ENCODE measurements around the gene HGD.
"Not testable (repeated sequence)": the region's sequence is repeated elsewhere in the genome, so short reads cannot be mapped to it uniquely, and the experiment has no call there.

Gene HGD, protein sequence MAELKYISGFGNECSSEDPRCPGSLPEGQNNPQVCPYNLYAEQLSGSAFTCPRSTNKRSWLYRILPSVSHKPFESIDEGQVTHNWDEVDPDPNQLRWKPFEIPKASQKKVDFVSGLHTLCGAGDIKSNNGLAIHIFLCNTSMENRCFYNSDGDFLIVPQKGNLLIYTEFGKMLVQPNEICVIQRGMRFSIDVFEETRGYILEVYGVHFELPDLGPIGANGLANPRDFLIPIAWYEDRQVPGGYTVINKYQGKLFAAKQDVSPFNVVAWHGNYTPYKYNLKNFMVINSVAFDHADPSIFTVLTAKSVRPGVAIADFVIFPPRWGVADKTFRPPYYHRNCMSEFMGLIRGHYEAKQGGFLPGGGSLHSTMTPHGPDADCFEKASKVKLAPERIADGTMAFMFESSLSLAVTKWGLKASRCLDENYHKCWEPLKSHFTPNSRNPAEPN

DNA sequence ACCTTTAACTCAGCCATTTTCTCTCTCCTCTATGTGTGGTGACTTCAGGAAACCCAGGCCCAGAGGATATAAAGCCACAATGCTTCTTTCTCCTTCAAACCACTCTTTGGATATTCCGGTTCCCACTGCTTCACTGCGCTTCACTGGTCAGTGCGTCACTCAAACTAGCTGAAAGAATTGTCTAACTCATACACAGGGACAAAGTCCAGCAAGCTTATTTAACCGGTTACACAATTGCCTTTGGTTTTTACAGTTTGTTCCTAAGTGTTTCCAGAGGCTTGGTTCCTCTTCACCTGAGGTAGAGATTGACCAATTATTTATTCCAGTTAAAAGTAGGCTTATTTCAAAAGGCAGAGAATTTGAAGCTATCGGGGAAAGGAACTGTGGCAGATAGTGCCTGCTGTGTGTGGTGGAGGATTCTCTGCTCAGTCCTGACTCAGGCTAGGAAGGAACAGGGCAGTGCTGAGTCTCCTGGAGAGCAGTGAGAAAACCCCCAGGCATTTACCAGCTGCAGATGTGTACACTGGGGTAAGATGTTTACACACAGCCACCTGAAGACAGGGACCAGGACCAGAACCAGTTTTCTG lies at the start of gene HGD:
HGD (minus strand) TSS at position 145 of the 587 bp plus-strand sequence; CDS start at position 17, 128 bp downstream.
- DNase-seq (ENCODE audit: low spot score), result peak; percentile 60

DNA sequence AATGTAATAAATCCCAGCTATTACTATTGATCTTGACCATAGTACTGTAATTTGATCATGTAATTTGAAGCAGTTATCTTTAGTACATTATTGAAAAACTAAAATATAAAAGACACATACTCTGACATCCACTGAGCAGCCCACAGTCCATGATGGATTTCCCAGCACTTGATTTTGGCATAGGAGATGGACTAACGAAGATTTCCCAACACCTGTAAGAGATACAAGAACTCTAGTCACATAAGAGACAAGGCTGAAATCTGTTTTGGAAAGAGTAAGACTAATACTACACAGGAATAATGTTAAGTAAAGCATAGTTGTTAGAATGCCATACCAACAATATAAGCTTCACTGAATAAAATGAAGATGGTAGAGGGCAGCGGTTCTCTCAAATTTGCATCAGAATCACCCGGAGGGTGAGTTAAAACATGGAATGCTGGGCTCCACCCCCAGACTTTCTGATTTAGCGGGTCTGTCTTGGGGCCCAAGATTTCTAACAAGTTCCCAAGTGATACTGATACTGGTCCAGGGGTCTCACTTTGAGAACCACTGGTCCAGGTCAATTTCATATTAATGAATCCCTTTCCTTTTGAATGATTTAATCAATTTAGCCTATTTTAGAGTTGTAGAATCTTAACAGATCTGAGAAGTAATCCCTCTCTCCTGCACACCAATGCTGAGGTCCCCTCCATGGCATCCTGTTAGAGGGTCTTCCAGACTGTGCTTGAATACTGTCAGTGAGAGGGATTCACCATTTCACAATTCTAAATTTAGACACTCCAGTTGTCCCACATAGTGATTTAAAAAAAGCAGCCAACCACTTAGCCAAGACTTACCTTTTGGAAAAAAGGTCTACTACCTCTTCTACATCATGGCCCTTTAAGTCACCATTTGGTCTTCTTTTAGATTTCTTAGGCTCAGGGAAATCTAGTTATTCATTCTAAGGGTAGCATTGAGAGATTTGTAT lies 48.8 kb upstream of the HGD start:
- no peak for DNase-seq (ENCODE audit: low spot score)

DNA sequence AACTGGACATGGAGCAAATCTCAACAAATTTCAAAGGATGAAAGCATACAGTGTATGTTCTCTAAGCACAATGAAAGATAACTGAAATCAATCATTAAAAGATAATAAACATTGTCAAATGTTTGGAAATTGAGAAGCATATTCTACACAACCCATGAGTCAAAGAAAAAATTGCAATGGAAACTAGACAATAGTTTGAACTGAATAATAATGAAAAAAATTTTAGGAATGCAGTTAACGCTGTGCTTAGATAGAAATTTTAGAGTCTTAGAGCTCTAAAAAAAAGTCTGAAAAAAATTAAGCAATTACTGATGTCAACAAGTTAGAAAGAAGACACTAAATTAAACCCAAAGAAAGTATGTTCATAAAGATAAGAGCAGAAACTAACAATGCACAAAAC lies 44.8 kb upstream of the HGD start:
- DNase-seq (ENCODE audit: low spot score), result no peak

DNA sequence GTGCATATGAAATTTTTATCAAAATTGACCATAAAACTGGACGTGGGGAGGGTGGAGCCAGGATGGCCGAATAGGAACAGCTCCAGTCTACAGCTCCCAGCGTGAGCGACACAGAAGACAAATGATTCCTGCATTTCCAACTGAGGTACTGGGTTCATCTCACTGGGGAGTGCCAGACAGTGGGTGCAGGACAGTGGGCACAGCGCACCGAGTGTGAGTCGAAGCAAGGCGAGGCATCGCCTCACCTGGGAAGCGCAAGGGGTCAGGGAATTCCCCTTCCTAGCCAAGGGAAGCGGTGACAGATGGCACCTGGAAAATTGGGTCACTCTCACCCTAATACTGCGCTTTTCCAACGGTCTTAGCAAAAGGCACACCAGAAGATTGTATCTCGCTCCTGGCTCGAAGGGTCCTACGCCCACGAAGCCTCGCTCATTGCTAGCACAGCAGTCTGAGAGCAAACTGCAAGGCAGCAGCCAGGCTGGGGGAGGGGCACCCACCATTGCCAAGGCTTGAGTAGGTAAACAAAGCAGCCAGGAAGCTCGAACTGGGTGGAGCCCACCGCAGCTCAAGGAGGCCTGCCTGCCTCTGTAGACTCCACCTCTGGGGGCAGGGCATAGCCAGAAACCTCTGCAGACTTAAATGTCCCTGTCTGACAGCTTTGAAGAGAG lies 37.3 kb upstream of the HGD start:
- DNase-seq (ENCODE audit: low spot score), result not testable (repeated sequence)

DNA sequence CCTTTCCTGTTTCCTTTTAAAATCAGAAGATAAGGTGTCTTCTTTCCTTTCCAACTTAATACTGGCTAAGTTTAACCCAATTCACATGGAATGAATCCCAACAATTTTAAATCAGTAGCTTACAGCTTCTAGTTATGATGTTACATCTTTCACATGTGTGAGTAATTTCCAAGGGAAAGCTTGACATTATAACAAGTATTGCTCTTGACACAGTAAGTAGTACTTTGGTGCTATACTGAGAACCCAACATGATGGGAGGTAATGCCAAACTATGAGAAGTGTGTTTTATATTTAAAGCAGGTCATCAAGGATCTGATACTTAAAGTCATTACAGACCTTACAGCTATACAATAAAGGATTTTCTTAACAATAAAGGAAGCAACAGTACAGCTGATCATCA lies 31.2 kb upstream of the HGD start:
- DNase-seq (ENCODE audit: low spot score), result no peak

DNA sequence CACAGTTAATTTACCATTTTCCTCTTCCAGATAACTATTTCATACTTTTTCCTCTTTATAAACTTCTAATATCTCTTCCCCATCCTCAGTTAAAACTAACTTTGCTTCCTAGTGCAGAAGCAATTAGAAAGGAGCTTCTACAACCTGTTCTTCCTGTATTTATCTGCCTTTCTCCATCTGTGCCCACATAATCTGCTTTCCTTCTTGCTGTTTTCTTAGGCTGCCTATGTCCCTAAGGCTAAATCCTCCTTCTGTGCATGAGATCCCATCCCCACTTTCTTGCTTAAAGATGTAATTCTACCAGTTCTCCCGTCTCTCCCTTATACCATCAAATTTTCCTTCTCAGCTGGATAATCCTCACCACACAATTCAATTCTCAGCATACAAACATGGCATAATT lies 28.3 kb upstream of the HGD start:
- no peak for DNase-seq (ENCODE audit: low spot score)

DNA sequence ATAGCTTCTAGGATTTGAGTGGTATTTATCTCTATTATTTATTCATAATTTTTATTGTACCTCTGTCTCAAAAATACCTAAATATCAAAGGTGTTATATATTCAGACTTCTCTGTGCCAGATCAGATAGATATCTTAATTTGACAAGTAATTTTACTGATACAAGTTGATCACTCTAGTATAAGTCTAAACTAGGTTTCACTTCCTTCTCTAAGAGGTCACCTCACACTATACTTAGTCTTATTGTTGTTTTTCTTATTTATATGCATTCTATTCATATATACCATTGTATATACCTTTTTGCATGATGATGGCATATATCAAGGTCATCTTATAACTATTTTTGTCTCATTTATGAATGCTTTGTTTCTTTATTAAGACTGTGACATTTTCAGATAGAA lies 26.4 kb upstream of the HGD start:
- no peak for DNase-seq (ENCODE audit: low spot score)

DNA sequence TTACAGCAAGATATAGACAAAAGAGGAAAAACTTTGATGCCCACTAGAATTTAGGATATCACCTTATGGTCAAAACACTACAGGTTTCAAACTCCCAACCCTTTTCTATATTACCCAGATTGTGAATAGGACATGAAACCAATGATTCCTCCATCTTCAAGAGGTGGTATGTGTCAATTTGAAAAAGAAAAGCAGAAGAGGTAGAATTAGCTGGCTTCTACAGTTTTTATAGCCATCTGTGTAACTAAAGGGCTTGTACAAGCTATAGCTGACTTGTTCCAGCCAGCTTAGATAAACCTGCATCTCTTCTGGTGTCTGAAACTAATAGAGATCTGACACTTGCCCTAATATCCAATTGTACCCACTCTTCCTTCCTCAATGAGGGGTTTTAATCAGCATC lies 24.9 kb upstream of the HGD start:
- DNase-seq (ENCODE audit: low spot score), result no peak

DNA sequence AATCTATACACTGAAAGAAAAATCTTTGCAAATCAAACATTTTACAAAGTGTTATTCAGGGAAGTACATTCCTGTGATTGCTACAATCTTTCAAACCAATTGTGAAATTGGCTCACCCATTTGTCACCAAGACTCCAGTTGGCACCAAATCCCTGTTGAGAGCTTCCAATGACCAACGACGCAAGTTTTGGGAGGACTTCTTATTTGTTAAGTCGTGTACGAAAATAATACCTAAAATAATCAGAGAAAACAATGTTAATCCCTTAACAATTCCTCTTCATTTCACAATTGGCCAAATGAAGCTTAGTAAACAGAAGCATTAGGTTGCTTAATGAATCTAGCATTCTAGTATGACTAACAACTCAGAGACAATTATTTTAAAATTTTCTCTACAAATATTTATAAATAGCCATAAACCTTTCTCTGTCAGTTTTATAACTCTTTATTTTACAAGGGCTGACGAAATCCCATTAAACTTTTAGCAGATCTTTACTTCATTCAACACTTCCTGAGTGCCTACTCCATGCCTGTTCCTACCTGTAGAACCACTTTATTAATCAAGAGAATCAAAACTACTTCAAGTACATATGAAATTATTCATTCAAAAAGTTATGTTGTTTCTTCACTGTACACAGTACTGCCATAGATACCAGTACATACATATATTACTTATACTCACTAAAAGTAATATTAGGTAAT lies 24.0 kb upstream of the HGD start:
- no peak for DNase-seq (ENCODE audit: low spot score)

DNA sequence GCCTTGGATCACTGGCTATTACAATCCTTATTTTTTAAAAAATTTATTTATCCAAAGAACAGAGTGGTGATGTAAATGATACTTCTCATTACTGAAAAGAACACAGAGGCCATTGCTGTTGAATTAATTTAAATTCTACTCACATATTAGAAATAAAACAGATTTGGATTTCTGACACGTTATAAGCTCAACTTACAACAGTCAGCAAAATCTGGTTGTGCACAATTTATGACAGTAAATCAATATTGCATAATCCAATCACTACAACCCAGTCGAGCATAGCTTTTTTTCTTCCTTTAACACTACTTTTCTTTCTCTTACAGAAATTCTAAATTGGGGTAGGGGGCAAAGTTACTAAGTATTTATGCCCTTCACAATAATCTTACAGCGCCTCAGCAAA lies 17.3 kb upstream of the HGD start:
- no peak for DNase-seq (ENCODE audit: low spot score)

DNA sequence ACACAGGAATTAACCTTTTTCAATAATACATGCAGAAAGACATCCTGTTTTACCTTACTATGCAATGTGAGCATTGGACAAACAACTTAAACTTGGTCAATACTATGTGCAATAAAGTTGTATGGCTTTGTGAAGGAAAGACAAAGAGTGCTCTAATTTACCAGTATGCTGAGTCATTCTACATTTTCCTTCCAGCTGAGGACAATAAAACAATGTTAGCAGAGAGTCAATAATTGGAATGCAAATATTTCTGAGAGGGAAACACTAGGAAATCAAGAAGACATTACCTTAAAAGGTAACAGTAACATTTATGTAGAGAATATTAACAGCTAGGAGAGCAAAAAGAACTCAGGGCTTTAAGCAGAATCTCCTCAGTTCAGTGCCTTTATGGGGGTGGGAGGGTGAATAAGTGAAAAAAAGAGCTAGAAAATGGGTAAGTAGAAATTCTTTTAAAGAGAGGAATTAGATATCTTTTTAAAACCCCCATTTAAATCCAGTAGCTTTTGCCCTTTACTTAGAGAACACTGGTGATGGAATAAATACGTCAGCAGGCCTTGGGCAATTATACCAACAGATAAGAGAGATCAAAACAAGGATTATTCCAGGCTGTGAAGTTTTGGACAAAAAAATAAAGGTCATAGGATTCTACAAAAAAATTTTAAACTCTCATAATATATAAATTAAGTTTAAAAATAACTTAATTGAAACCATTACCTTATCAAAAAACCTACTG lies 11.6 kb upstream of the HGD start:
- DNase-seq (ENCODE audit: low spot score), result peak; percentile 29

DNA sequence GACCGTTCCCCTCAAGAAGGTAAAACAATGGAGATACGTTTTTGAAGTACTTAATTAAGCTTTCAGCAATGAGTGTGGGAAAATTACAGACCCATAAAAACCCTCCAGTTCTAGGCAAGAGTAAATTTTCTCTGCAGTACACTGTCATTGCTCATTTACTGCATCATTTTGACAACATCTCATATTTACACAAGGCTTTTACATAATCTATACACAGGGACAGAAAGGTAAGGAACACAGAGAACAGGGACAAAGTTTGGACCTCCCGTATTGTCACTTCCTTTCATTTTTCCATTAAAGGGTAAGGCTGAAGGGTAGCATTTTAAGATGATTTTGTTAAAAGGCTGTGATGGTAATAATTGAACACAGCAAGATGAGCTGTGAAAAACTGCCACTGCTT lies 7.4 kb upstream of the HGD start:
- DNase-seq (ENCODE audit: low spot score), result no peak

DNA sequence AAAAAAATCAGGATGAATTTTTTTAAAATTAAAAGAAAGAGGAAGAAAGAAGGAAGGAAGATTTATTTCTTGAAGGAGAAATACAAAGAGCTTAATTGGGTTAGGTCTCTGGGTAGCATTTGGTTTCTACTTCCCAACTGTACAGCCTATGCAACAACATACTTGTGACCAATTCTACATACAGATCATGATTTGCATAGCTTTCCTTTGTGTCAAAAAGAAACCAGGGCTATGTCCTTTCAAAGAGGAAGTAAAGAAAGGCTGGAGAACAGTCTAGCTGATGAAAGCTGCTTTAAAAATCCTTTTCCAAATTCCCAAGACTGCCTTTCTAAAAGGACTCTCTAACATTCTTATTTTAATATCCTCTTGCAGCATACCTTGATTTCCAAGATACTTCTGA lies 6.1 kb upstream of the HGD start:
- DNase-seq (ENCODE audit: low spot score), result no peak

DNA sequence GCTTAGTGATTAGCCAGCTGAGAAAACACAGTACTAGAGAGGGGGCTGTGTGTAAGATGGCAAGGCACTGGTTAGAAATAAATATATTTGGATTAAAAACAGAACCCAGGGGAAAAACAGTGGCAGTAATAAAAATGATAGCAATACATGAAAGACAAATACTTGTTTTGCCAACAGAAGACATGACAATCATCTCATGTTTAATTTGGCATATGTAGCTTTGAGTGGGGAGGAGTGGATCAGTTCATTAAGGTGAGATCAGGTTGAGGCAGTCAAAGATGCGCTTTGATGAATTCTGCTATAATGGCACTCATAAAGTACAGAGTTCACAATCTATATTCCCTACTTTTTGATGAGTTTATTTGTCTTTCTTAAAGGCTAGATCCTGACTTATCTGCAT lies 3.4 kb upstream of the HGD start:
- no peak for DNase-seq (ENCODE audit: low spot score)

DNA sequence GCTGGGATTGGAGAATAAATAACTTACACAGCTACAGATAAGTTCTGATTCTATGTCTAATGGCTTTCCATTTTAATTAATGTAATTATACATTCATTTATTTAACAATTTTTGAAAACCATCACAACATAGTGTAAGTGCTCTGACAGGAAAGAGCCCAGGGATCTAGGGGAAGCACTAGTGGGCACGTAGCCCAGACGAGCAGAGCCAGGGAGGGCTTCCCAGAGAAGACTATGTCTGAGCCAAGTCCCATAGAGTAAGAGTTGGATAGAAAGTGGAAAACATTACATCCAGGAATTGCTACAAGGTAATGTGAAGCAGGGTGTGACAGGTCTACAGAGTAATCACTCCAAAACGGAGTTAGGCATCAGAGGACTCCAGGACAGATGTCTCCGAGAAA lies 2.9 kb upstream of the HGD start:
- DNase-seq (ENCODE audit: low spot score), result no peak

DNA sequence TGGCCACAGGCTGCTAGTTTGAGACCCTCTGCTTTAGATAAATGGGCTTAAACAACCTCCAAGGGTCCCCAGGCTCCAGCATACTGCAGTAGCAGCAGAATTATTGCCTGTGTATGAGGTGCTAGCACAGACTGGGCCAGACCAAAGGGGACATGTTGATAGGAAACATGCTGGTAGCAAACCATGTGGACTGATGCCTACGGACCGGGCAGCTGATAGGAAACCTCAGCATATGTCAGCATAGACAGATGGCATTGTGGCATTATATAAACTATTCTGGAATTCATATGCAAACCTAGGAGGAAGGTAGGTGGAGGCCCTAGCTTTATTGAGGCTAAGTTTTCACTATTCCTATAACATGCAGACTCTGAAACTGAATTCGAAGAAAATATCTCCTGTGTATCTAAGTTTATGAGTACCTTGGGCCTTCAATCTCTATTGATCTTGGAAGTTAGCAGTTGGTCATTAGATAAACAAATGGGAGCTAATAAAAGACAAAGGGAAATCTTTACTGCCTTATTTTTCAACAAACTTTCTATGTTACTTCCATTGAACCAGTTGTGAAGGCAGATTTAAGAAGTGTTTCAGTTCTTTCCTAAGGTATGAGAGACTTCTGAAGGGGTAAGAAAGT lies 1.7 kb upstream of the HGD start:
- DNase-seq (ENCODE audit: low spot score), result no peak

DNA sequence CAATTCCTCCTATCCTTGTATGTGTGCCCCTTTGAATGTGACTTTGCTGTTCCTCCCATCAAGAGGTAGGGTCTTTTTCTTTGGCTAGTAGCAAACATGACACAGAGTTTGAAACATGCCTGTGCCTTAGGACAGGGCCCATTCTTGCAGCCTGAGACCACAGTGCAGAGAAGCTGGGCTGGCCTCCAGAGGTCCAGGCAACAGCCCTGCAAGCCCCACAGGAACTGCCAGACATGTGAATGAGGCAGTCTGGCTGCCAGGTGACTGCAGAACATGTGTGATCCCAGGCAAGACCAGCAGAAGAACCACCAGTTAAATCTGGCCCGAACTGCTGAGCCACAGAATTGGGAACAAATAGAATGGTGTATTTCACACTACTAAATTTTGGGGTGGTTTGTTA lies 1.2 kb upstream of the HGD start:
- no peak for DNase-seq (ENCODE audit: low spot score)

DNA sequence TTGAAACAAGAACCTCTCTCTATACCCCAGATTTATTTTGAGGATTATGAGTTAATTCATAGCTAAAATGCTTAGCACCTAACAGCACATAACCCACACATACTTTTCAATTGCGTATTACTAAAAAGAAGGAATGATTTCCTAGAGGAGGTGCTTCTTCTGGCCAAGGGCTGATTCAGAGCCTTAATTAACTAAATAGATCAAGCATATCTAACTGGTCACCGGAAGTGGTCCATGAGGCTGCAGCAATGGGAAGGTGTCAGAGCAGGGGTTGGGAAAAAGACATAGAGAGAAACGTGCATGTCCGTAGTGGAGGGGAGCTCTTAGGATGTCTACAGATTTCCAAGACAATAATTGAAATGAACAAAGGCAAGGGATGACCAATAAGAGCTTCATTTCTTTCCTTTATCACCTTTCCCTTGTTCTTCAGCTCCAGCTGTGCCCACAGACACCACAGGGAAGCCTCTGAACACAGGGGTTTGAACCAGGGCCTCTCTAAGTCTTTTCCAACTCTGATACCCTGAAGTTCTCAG lies 467 bp downstream of the HGD start:
- DNase-seq (ENCODE audit: low spot score), result no peak

DNA sequence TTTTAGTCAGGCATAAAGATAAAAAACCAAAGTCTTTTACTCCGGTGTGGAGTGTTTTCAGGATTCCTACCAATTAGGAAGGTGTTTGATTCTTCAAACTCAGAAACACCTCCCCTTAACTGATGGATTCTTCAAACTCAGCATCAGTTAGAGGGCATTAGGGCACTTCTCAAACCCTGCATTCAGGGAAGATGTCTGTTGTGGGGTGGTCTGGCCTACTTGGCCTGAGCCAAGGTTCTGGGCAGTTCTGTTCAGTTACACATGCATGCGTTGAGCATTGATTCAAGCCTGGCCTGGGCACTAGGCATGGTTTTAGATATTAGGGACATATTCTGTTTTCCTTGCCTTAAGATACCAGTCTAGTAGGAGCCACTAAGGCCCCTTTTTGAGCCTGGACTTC lies 1.0 kb downstream of the HGD start:
- no peak for DNase-seq (ENCODE audit: low spot score)

Data from HuH-7 (cell line).